ENCODE data around the gene TSHR.

The TSHR gene

GRCh38 chr14:81120501-81120900 is 165.1 kb downstream of the TSHR start:
- no peaks in the 10 kb centered on the region for H3K4me1 ChIP-seq (ENCODE audit: control insufficient read depth in 1 of 2, insufficient read depth in 2 of 2, low read length in 2 of 2)
- H3K27ac ChIP-seq (ENCODE audit: low read depth, low read length) = no peak overlapping the region
- no peaks in the 10 kb centered on the region for H3K27me3 ChIP-seq (ENCODE audit: control insufficient read depth in 1 of 2, insufficient read depth in 2 of 2, low read length in 2 of 2)
- no peak overlapping the region for H3K4me3 ChIP-seq (ENCODE audit: low read depth in 1 of 2, low read length in 2 of 2)
- no peaks in the 10 kb centered on the region for H3K36me3 ChIP-seq (ENCODE audit: control insufficient read depth in 1 of 2, insufficient read depth in 2 of 2, low read length in 2 of 2)
- H3K9ac ChIP-seq (ENCODE audit: low read depth in 1 of 2, low read length in 2 of 2) = no peak overlapping the region
- H3K9me3 ChIP-seq (ENCODE audit: control insufficient read depth in 1 of 2, low read length in 2 of 2) = no peaks in the 10 kb centered on the region

- Histone ChIP-seq H3K27ac (ENCODE audit: low read depth, low read length) (no peak overlapping the region), H3K9ac (ENCODE audit: low read depth in 1 of 2, low read length in 2 of 2) (no peak overlapping the region), H3K4me1 (ENCODE audit: control insufficient read depth in 1 of 2, insufficient read depth in 2 of 2, low read length in 2 of 2) (no peaks in the 10 kb centered on the region), H3K36me3 (ENCODE audit: control insufficient read depth in 1 of 2, insufficient read depth in 2 of 2, low read length in 2 of 2) (no peaks in the 10 kb centered on the region), H3K27me3 (ENCODE audit: control insufficient read depth in 1 of 2, insufficient read depth in 2 of 2, low read length in 2 of 2) (no peaks in the 10 kb centered on the region), H3K4me3 (ENCODE audit: low read depth in 1 of 2, low read length in 2 of 2) (no peak overlapping the region), H3K9me3 (ENCODE audit: control insufficient read depth in 1 of 2, low read length in 2 of 2) (no peaks in the 10 kb centered on the region)
Observed at GRCh38 chr14:81122326-81122725, 166.9 kb downstream of the TSHR start.

GRCh38 chr14:81123811-81124210 is 168.4 kb downstream of the TSHR start:
- no peaks in the 10 kb centered on the region for H3K36me3 ChIP-seq (ENCODE audit: control insufficient read depth in 1 of 2, insufficient read depth in 2 of 2, low read length in 2 of 2)
- H3K4me1 ChIP-seq (ENCODE audit: control insufficient read depth in 1 of 2, insufficient read depth in 2 of 2, low read length in 2 of 2) = no peaks in the 10 kb centered on the region
- H3K27ac ChIP-seq (ENCODE audit: low read depth, low read length) = no peak overlapping the region
- H3K27me3 ChIP-seq (ENCODE audit: control insufficient read depth in 1 of 2, insufficient read depth in 2 of 2, low read length in 2 of 2) = no peaks in the 10 kb centered on the region
- H3K9ac ChIP-seq (ENCODE audit: low read depth in 1 of 2, low read length in 2 of 2) = no peak overlapping the region
- H3K4me3 ChIP-seq (ENCODE audit: low read depth in 1 of 2, low read length in 2 of 2) = no peak overlapping the region
- no peaks in the 10 kb centered on the region for H3K9me3 ChIP-seq (ENCODE audit: control insufficient read depth in 1 of 2, low read length in 2 of 2)

- no peaks in the 10 kb centered on the region for H3K4me1 ChIP-seq (ENCODE audit: control insufficient read depth in 1 of 2, insufficient read depth in 2 of 2, low read length in 2 of 2)
- no peak overlapping the region for H3K9ac ChIP-seq (ENCODE audit: low read depth in 1 of 2, low read length in 2 of 2)
- no peaks in the 10 kb centered on the region for H3K9me3 ChIP-seq (ENCODE audit: control insufficient read depth in 1 of 2, low read length in 2 of 2)
- no peak overlapping the region for H3K27ac ChIP-seq (ENCODE audit: low read depth, low read length)
- no peaks in the 10 kb centered on the region for H3K36me3 ChIP-seq (ENCODE audit: control insufficient read depth in 1 of 2, insufficient read depth in 2 of 2, low read length in 2 of 2)
- H3K27me3 ChIP-seq (ENCODE audit: control insufficient read depth in 1 of 2, insufficient read depth in 2 of 2, low read length in 2 of 2) = no peaks in the 10 kb centered on the region
- no peak overlapping the region for H3K4me3 ChIP-seq (ENCODE audit: low read depth in 1 of 2, low read length in 2 of 2)
Observed at GRCh38 chr14:81125536-81125935, 170.1 kb downstream of the TSHR start.

- Histone ChIP-seq H3K4me3 (ENCODE audit: low read depth in 1 of 2, low read length in 2 of 2) (no peak overlapping the region), H3K9ac (ENCODE audit: low read depth in 1 of 2, low read length in 2 of 2) (no peak overlapping the region), H3K27ac (ENCODE audit: low read depth, low read length) (no peak overlapping the region), H3K36me3 (ENCODE audit: control insufficient read depth in 1 of 2, insufficient read depth in 2 of 2, low read length in 2 of 2) (no peaks in the 10 kb centered on the region), H3K9me3 (ENCODE audit: control insufficient read depth in 1 of 2, low read length in 2 of 2) (no peaks in the 10 kb centered on the region), H3K27me3 (ENCODE audit: control insufficient read depth in 1 of 2, insufficient read depth in 2 of 2, low read length in 2 of 2) (no peaks in the 10 kb centered on the region), H3K4me1 (ENCODE audit: control insufficient read depth in 1 of 2, insufficient read depth in 2 of 2, low read length in 2 of 2) (no peaks in the 10 kb centered on the region)
Observed at GRCh38 chr14:81127785-81128184, 172.4 kb downstream of the TSHR start.

- H3K27me3 ChIP-seq (ENCODE audit: control insufficient read depth in 1 of 2, insufficient read depth in 2 of 2, low read length in 2 of 2) = no peaks in the 10 kb centered on the region
- no peak overlapping the region for H3K27ac ChIP-seq (ENCODE audit: low read depth, low read length)
- H3K36me3 ChIP-seq (ENCODE audit: control insufficient read depth in 1 of 2, insufficient read depth in 2 of 2, low read length in 2 of 2) = no peaks in the 10 kb centered on the region
Observed at GRCh38 chr14:81129242-81129641, 173.8 kb downstream of the TSHR start.

GRCh38 chr14:81132468-81132867 is 177.0 kb downstream of the TSHR start:
- Histone ChIP-seq H3K4me1 (ENCODE audit: control insufficient read depth in 1 of 2, insufficient read depth in 2 of 2, low read length in 2 of 2) (no peaks in the 10 kb centered on the region), H3K4me3 (ENCODE audit: low read depth in 1 of 2, low read length in 2 of 2) (no peak overlapping the region), H3K27me3 (ENCODE audit: control insufficient read depth in 1 of 2, insufficient read depth in 2 of 2, low read length in 2 of 2) (no peaks in the 10 kb centered on the region), H3K9me3 (ENCODE audit: control insufficient read depth in 1 of 2, low read length in 2 of 2) (no peaks in the 10 kb centered on the region), H3K27ac (ENCODE audit: low read depth, low read length) (no peak overlapping the region), H3K9ac (ENCODE audit: low read depth in 1 of 2, low read length in 2 of 2) (no peak overlapping the region), H3K36me3 (ENCODE audit: control insufficient read depth in 1 of 2, insufficient read depth in 2 of 2, low read length in 2 of 2) (no peaks in the 10 kb centered on the region)

More at GRCh38 chr14:81129242-81129641, 173.8 kb downstream of the TSHR start:
- H3K9ac ChIP-seq (ENCODE audit: low read depth in 1 of 2, low read length in 2 of 2) = no peak overlapping the region
- no peak overlapping the region for H3K4me3 ChIP-seq (ENCODE audit: low read depth in 1 of 2, low read length in 2 of 2)
- no peaks in the 10 kb centered on the region for H3K4me1 ChIP-seq (ENCODE audit: control insufficient read depth in 1 of 2, insufficient read depth in 2 of 2, low read length in 2 of 2)
- H3K9me3 ChIP-seq (ENCODE audit: control insufficient read depth in 1 of 2, low read length in 2 of 2) = no peaks in the 10 kb centered on the region

GRCh38 chr14:81133400-81133799 is 178.0 kb downstream of the TSHR start:
- no peaks in the 10 kb centered on the region for H3K27me3 ChIP-seq (ENCODE audit: control insufficient read depth in 1 of 2, insufficient read depth in 2 of 2, low read length in 2 of 2)
- H3K9me3 ChIP-seq (ENCODE audit: control insufficient read depth in 1 of 2, low read length in 2 of 2) = no peaks in the 10 kb centered on the region
- H3K4me3 ChIP-seq (ENCODE audit: low read depth in 1 of 2, low read length in 2 of 2) = no peak overlapping the region
- H3K27ac ChIP-seq (ENCODE audit: low read depth, low read length) = no peak overlapping the region
- no peak overlapping the region for H3K9ac ChIP-seq (ENCODE audit: low read depth in 1 of 2, low read length in 2 of 2)
- no peaks in the 10 kb centered on the region for H3K36me3 ChIP-seq (ENCODE audit: control insufficient read depth in 1 of 2, insufficient read depth in 2 of 2, low read length in 2 of 2)
- no peaks in the 10 kb centered on the region for H3K4me1 ChIP-seq (ENCODE audit: control insufficient read depth in 1 of 2, insufficient read depth in 2 of 2, low read length in 2 of 2)

GRCh38 chr14:81137316-81137715 is 181.9 kb downstream of the TSHR start:
- no peaks in the 10 kb centered on the region for H3K4me1 ChIP-seq (ENCODE audit: control insufficient read depth in 1 of 2, insufficient read depth in 2 of 2, low read length in 2 of 2)
- no peaks in the 10 kb centered on the region for H3K9me3 ChIP-seq (ENCODE audit: control insufficient read depth in 1 of 2, low read length in 2 of 2)
- no peaks in the 10 kb centered on the region for H3K27me3 ChIP-seq (ENCODE audit: control insufficient read depth in 1 of 2, insufficient read depth in 2 of 2, low read length in 2 of 2)
- H3K27ac ChIP-seq (ENCODE audit: low read depth, low read length) = no peak overlapping the region
- no peaks in the 10 kb centered on the region for H3K36me3 ChIP-seq (ENCODE audit: control insufficient read depth in 1 of 2, insufficient read depth in 2 of 2, low read length in 2 of 2)
- no peak overlapping the region for H3K4me3 ChIP-seq (ENCODE audit: low read depth in 1 of 2, low read length in 2 of 2)
- H3K9ac ChIP-seq (ENCODE audit: low read depth in 1 of 2, low read length in 2 of 2) = no peak overlapping the region

GRCh38 chr14:81138429-81138828 is 183.0 kb downstream of the TSHR start:
- Histone ChIP-seq H3K4me3 (ENCODE audit: low read depth in 1 of 2, low read length in 2 of 2) (no peak overlapping the region), H3K9me3 (ENCODE audit: control insufficient read depth in 1 of 2, low read length in 2 of 2) (no peaks in the 10 kb centered on the region), H3K27ac (ENCODE audit: low read depth, low read length) (no peak overlapping the region), H3K27me3 (ENCODE audit: control insufficient read depth in 1 of 2, insufficient read depth in 2 of 2, low read length in 2 of 2) (no peaks in the 10 kb centered on the region), H3K9ac (ENCODE audit: low read depth in 1 of 2, low read length in 2 of 2) (no peak overlapping the region), H3K36me3 (ENCODE audit: control insufficient read depth in 1 of 2, insufficient read depth in 2 of 2, low read length in 2 of 2) (no peaks in the 10 kb centered on the region), H3K4me1 (ENCODE audit: control insufficient read depth in 1 of 2, insufficient read depth in 2 of 2, low read length in 2 of 2) (no peaks in the 10 kb centered on the region)

- Histone ChIP-seq H3K27me3 (ENCODE audit: control insufficient read depth in 1 of 2, insufficient read depth in 2 of 2, low read length in 2 of 2) (no peaks in the 10 kb centered on the region), H3K4me1 (ENCODE audit: control insufficient read depth in 1 of 2, insufficient read depth in 2 of 2, low read length in 2 of 2) (peaks cover 4 to 11% of the 10 kb centered on the region in 2 donors), H3K27ac (ENCODE audit: low read depth, low read length) (no peak overlapping the region), H3K36me3 (ENCODE audit: control insufficient read depth in 1 of 2, insufficient read depth in 2 of 2, low read length in 2 of 2) (no peaks in the 10 kb centered on the region), H3K4me3 (ENCODE audit: low read depth in 1 of 2, low read length in 2 of 2) (no peak overlapping the region), H3K9ac (ENCODE audit: low read depth in 1 of 2, low read length in 2 of 2) (no peak overlapping the region), H3K9me3 (ENCODE audit: control insufficient read depth in 1 of 2, low read length in 2 of 2) (no peaks in the 10 kb centered on the region)
Observed at GRCh38 chr14:81141426-81141825, 186.0 kb downstream of the TSHR start.
